Neuronal stem cell (in vitro differentiated cells): ENCODE data around the gene SYNPO2.

Source experiments
- DNase-seq: peaks from one replicate; pipeline ENCODE4 v3.0.0-alpha.2; 2013; ENCODE audit warnings: low spot score
- H2AFZ ChIP-seq: one replicate; pipeline ENCODE4 v1.6.1; 2013; ENCODE audit warnings: mild to moderate bottlenecking, low read length, inconsistent platforms
- H2AK5ac ChIP-seq: 2 replicates; pipeline ENCODE4 v1.6.1; 2013; ENCODE audit warnings: low read depth, mild to moderate bottlenecking, inconsistent platforms, low read length, moderate library complexity, mixed read lengths
- H2BK120ac ChIP-seq: 2 replicates; pipeline ENCODE4 v1.6.1; 2013; ENCODE audit warnings: low read depth, mild to moderate bottlenecking, inconsistent platforms, low read length, moderate library complexity, mixed read lengths
- H2BK12ac ChIP-seq: one replicate; pipeline ENCODE4 v1.6.1; 2013; ENCODE audit warnings: low read length, inconsistent platforms
- H2BK15ac ChIP-seq: 2 replicates; pipeline ENCODE4 v1.6.1; 2013; ENCODE audit warnings: mild to moderate bottlenecking, low read length, inconsistent platforms, mixed read lengths
- H2BK5ac ChIP-seq: one replicate; pipeline ENCODE4 v1.6.1; 2013; ENCODE audit warnings: inconsistent platforms, mild to moderate bottlenecking, low read length, moderate library complexity
- H3K14ac ChIP-seq: one replicate; pipeline ENCODE4 v1.6.1; 2013; ENCODE audit warnings: low read length, inconsistent platforms
- H3K18ac ChIP-seq: 2 replicates; pipeline ENCODE4 v1.6.1; 2013; ENCODE audit warnings: low read length, inconsistent platforms
- H3K23ac ChIP-seq: 2 replicates; pipeline ENCODE4 v1.6.1; 2013; ENCODE audit warnings: low read depth, mild to moderate bottlenecking, mixed read lengths, low read length, inconsistent platforms; ENCODE audit not compliant: poor library complexity
- H3K27ac ChIP-seq: replicated peaks from 3 replicates; pipeline ENCODE4 v1.5.1; 2013; ENCODE audit warnings: low read length, inconsistent platforms
- H3K27me3 ChIP-seq, 3 experiments: 2 replicates each; pipeline ENCODE4 v1.6.1; 2013; ENCODE audit warnings: low read length in 3 of 3, mild to moderate bottlenecking in 2 of 3, inconsistent platforms in 1 of 3, low read depth in 1 of 3, mixed read lengths in 1 of 3, moderate library complexity in 1 of 3; ENCODE audit not compliant: control insufficient read depth in 3 of 3, insufficient read depth in 3 of 3
- H3K36me3 ChIP-seq, 2 donors: replicated peaks in 1 of 2; 2 replicates each; pipeline ENCODE4 v1.6.1; 2013; ENCODE audit warnings: low read length in 2 of 2; ENCODE audit not compliant: control insufficient read depth in 2 of 2, insufficient read depth in 2 of 2
- H3K4ac ChIP-seq: 2 replicates; pipeline ENCODE4 v1.6.1; 2013; ENCODE audit warnings: inconsistent platforms, mild to moderate bottlenecking, low read length, moderate library complexity
- H3K4me1 ChIP-seq, 2 donors: 1 replicate in 1 of 2; 2 replicates in 1 of 2; pipeline ENCODE4 v1.6.1; 2013; ENCODE audit warnings: low read length in 2 of 2, low read depth in 1 of 2; ENCODE audit not compliant: control insufficient read depth in 2 of 2, insufficient read depth in 1 of 2
- H3K4me2 ChIP-seq: one replicate; pipeline ENCODE4 v1.6.1; 2013; ENCODE audit warnings: mild to moderate bottlenecking, low read length, inconsistent platforms; ENCODE audit not compliant: insufficient read depth, poor library complexity, severe bottlenecking
- H3K4me3 ChIP-seq, 2 donors: 2 replicates each; pipeline ENCODE4 v1.5.1; 2013; ENCODE audit warnings: low read length in 2 of 2, mild to moderate bottlenecking in 2 of 2, inconsistent platforms in 1 of 2, moderate library complexity in 1 of 2
- H3K79me1 ChIP-seq: one replicate; pipeline ENCODE4 v1.6.1; 2013; ENCODE audit warnings: low read depth, mild to moderate bottlenecking, inconsistent platforms, low read length, moderate library complexity
- H3K9ac ChIP-seq: one replicate; pipeline ENCODE4 v1.6.1; 2013; ENCODE audit warnings: mild to moderate bottlenecking, low read depth, low read length, inconsistent platforms; ENCODE audit not compliant: poor library complexity
- H3K9me3 ChIP-seq, 2 donors: replicated peaks in 1 of 2; 2 replicates each; pipeline versions ENCODE3 to v1.6.1; 2013; ENCODE audit warnings: low read length in 2 of 2, mild to moderate bottlenecking in 2 of 2, inconsistent platforms in 1 of 2, low read depth in 1 of 2, mixed read lengths in 1 of 2, moderate library complexity in 1 of 2; ENCODE audit not compliant: control insufficient read depth in 2 of 2, insufficient read depth in 1 of 2
- H4K8ac ChIP-seq: one replicate; pipeline ENCODE4 v1.6.1; 2013; ENCODE audit warnings: low read depth, mild to moderate bottlenecking, inconsistent platforms, low read length, moderate library complexity
- H4K91ac ChIP-seq: one replicate; pipeline ENCODE4 v1.6.1; 2013; ENCODE audit warnings: low read length, low read depth, mild to moderate bottlenecking, inconsistent platforms; ENCODE audit not compliant: poor library complexity
- WGBS, 2 donors: extraction: QIAGEN DNeasy Blood & Tissue Kit; methylation state at CpG; one replicate each; pipeline ENCODE4 v1.1.7; 2013; ENCODE audit warnings: missing lambda C conversion rate in 2 of 2, mixed read lengths in 1 of 2; ENCODE audit not compliant: insufficient read length in 2 of 2, insufficient replicate concordance in 1 of 2; ENCODE audit errors: extremely low coverage in 2 of 2; 5-methylcytosine and 5-hydroxymethylcytosine counted together

The SYNPO2 gene

DNA sequence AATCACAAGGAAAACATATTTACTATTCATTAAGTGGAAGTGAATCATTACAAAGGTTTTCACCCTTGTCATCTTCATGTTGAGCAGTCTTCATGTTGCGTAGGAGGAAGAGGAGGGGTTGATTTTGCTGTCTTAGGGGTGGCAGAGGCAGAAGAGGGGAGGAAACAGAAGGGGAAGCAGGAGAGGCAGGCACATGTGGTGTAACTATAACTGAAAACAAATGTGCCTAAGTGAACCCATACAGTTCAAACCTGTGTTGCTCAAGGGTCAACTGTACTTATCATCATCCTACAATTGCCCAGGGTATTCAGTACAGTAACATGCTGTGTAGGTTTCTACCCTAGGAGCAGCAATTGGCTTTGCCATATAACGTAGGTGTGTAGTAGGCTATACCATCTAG lies 47.2 kb downstream of the SYNPO2 start:
- Histone ChIP-seq H3K27me3 (no peaks in the 10 kb centered on the region), H3K4me3 (no peak overlapping the region), H3K14ac (no peak overlapping the region), H3K4me2 (no peak overlapping the region), H2BK5ac (no peak overlapping the region), H3K4me1 (no peaks in the 10 kb centered on the region), H2AFZ (no peak overlapping the region), H3K27ac (no peak overlapping the region), H2AK5ac (no peak overlapping the region), H3K79me1 (no peaks in the 10 kb centered on the region), H4K8ac (no peak overlapping the region), H3K9me3 (no peaks in the 10 kb centered on the region), H3K9ac (no peak overlapping the region), H4K91ac (no peak overlapping the region), H2BK15ac (no peak overlapping the region), H3K36me3 (no peaks in the 10 kb centered on the region), H3K4ac (no peak overlapping the region), H3K18ac (no peak overlapping the region), H2BK120ac (no peak overlapping the region), H3K23ac (no peak overlapping the region), H2BK12ac (no peak overlapping the region)
- WGBS, 2 donors = no CpG with 5 or more reads among the region's 2 CpGs
- DNase-seq = no peak

DNA sequence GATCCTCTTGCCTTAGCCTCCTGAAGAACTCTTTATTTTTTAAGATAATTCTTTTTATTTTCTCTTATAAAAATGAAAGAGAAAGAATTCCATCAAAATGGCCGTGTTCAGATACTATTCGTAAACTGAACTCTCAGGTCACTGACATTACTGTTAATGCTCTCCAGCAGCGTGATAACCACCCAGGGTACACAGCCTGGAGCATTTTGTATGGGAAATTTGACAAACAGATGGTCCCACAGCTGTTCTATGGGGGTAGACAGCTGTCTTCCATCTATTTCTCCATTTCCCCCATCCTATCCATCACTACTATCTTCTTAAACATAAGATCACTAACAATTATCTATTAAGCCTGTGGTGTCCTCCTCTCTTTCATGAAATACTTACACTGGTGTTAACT lies 47.8 kb downstream of the SYNPO2 start:
- Histone ChIP-seq H4K91ac (no peak overlapping the region), H3K4me2 (no peak overlapping the region), H3K27me3 (no peaks in the 10 kb centered on the region), H2BK5ac (no peak overlapping the region), H2BK15ac (no peak overlapping the region), H2AFZ (peak overlapping the region; percentile 7), H3K23ac (no peak overlapping the region), H3K9ac (no peak overlapping the region), H3K4me1 (no peaks in the 10 kb centered on the region), H3K9me3 (no peaks in the 10 kb centered on the region), H3K4ac (no peak overlapping the region), H3K27ac (no peak overlapping the region), H3K79me1 (no peaks in the 10 kb centered on the region), H3K14ac (no peak overlapping the region), H4K8ac (no peak overlapping the region), H2BK12ac (no peak overlapping the region), H3K18ac (no peak overlapping the region), H3K4me3 (no peak overlapping the region), H2BK120ac (no peak overlapping the region), H3K36me3 (no peaks in the 10 kb centered on the region), H2AK5ac (no peak overlapping the region)
- DNase-seq = no peak
- WGBS, 2 donors = no CpG with 5 or more reads among the region's 3 CpGs

DNA sequence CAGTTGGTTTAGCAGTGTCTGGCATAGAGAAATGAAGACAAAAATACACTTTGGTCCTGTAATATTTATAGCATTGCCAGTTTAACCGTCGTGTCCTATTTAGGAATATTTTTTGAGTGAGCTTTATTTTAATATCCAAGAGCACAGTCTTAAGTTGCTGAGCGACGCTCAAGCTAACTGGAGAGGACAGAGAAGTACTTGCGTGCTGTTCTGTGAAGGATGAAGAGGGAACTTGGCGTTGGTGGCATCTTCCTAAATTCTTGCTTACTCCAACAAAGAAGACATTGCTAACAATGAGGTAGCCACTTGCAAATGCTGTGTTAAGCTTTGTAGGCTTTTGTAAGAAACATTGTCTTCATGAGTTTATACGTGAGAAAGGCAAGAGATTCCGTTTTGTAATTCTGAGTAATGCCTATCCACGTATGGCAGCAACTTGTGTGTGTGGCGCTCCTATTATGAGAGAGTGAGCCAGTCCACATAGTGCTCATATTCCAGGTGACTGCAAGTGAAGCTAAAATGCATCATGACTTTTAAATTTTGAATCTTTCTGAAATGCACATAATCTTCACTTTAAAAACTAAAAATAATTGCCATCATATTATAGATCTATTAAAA lies 50.6 kb downstream of the SYNPO2 start:
- no peaks in the 10 kb centered on the region for H3K9me3 ChIP-seq
- no peak overlapping the region for H3K27ac ChIP-seq
- H4K91ac ChIP-seq = no peak overlapping the region
- H3K4me2 ChIP-seq = no peak overlapping the region
- H2AFZ ChIP-seq = no peak overlapping the region
- H3K14ac ChIP-seq = no peak overlapping the region
- no peaks in the 10 kb centered on the region for H3K79me1 ChIP-seq
- H3K27me3 ChIP-seq = no peaks in the 10 kb centered on the region
- no peak overlapping the region for H3K4ac ChIP-seq
- no peak overlapping the region for H2BK12ac ChIP-seq
- no peaks in the 10 kb centered on the region for H3K4me1 ChIP-seq
- no peak overlapping the region for H2BK120ac ChIP-seq
- WGBS, 2 donors = no CpG with 5 or more reads among the region's 10 CpGs
- H3K18ac ChIP-seq = no peak overlapping the region
- DNase-seq = no peak
- H3K36me3 ChIP-seq = no peaks in the 10 kb centered on the region
- no peak overlapping the region for H3K9ac ChIP-seq
- no peak overlapping the region for H3K4me3 ChIP-seq
- H2BK15ac ChIP-seq = no peak overlapping the region
- no peak overlapping the region for H2AK5ac ChIP-seq
- H2BK5ac ChIP-seq = no peak overlapping the region
- no peak overlapping the region for H3K23ac ChIP-seq
- H4K8ac ChIP-seq = no peak overlapping the region

DNA sequence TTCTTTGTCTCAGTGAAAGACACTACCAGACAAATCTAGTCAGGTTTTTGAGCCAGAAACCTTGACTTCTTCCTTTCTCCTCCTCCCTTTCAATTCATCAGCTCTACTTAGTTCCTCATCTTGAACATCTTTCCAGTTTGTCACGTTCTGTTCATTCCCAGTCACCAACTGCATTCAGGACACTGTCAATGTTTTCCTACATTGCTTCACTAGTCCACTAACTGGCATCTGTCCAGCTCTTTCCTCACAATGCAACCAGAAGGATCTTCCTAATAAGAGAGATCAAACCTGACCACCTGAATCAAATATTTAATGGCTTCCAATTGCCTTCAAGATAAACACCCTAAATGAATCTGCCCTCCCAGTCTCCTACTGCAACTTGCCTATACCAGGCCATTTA lies 52.5 kb downstream of the SYNPO2 start:
- Histone ChIP-seq H3K27ac (no peak overlapping the region), H2AFZ (no peak overlapping the region), H3K36me3 (no peaks in the 10 kb centered on the region), H4K91ac (no peak overlapping the region), H4K8ac (no peak overlapping the region), H3K4me1 (no peaks in the 10 kb centered on the region), H3K9me3 (no peaks in the 10 kb centered on the region), H3K9ac (no peak overlapping the region), H3K14ac (no peak overlapping the region), H2BK5ac (no peak overlapping the region), H3K27me3 (no peaks in the 10 kb centered on the region), H3K18ac (no peak overlapping the region), H2BK120ac (no peak overlapping the region), H2BK15ac (no peak overlapping the region), H3K79me1 (no peaks in the 10 kb centered on the region), H3K4me3 (no peak overlapping the region), H2AK5ac (no peak overlapping the region), H3K4me2 (no peak overlapping the region), H3K4ac (no peak overlapping the region), H2BK12ac (no peak overlapping the region), H3K23ac (no peak overlapping the region)
- WGBS, 2 donors = no CpG with 5 or more reads among the region's 1 CpG
- DNase-seq = no peak
